MG63 (cell line): ENCODE results near the gene BUD23. TPM values are rescaled to one million over a fixed set of nuclear protein-coding genes. Genes with fewer than 3 reads are reported as not detected.

ENCODE experiments used
- DNase-seq: peaks from one replicate; pipeline ENCODE4 v3.0.0-alpha.2; 2020
- H3K27me3 ChIP-seq: fragments of 250-450 bp; sonication (Bioruptor Pico); 2 replicates; pipeline ENCODE4 v1.5.1; 2020; ENCODE audit warnings: mild to moderate bottlenecking, moderate library complexity
- H3K36me3 ChIP-seq: fragments of 250-450 bp; sonication (Bioruptor Pico); 2 replicates; pipeline ENCODE4 v1.5.1; 2020; ENCODE audit warnings: mild to moderate bottlenecking, moderate library complexity
- H3K4me3 ChIP-seq: fragments of 250-450 bp; sonication (Bioruptor Pico); 2 replicates; pipeline ENCODE4 v1.5.1; 2020; ENCODE audit warnings: mild to moderate bottlenecking, moderate library complexity
- H3K9me3 ChIP-seq: fragments of 250-450 bp; sonication (Bioruptor Pico); 2 replicates; pipeline ENCODE4 v1.5.1; 2020; ENCODE audit warnings: mild to moderate bottlenecking, moderate library complexity
- total RNA-seq: library from RNA; depleted of rRNA; stranded (reverse); fragments of >200 nt; shearing (Covaris generic); gene quantifications from 2 replicates; pipeline ENCODE4 v1.2.3, GENCODE V29; 2014; ENCODE audit warnings: low replicate concordance

The BUD23 gene
- total RNA-seq, 1 experiment from 2014 or later, result 104 TPM

GRCh38 chr7:73683788-73684693, 644 bp downstream of the BUD23 start:
- no peaks in the 10 kb centered on the region for H3K9me3 ChIP-seq
- no peaks in the 10 kb centered on the region; the same call in 1 of the 2 replicates for H3K36me3 ChIP-seq
- H3K4me3 ChIP-seq, result peak overlapping the region; percentile 84
- no peak for DNase-seq
- H3K27me3 ChIP-seq, result no peaks in the 10 kb centered on the region

GRCh38 chr7:73685311-73685710, 1.9 kb downstream of the BUD23 start:
- Histone ChIP-seq H3K4me3 (no peak overlapping the region), H3K36me3 (no peaks in the 10 kb centered on the region; the same call in none of the 2 replicates), H3K9me3 (no peaks in the 10 kb centered on the region), H3K27me3 (no peaks in the 10 kb centered on the region)
- no peak for DNase-seq

- DNase-seq, result no peak
- Histone ChIP-seq H3K36me3 (peaks cover 2% of the 10 kb centered on the region), H3K9me3 (no peaks in the 10 kb centered on the region), H3K4me3 (no peak overlapping the region), H3K27me3 (no peaks in the 10 kb centered on the region)
Observed at GRCh38 chr7:73688288-73688687, 4.9 kb downstream of the BUD23 start.

GRCh38 chr7:73690646-73691045, 7.2 kb downstream of the BUD23 start:
- DNase-seq, result no peak
- Histone ChIP-seq H3K27me3 (no peaks in the 10 kb centered on the region), H3K4me3 (no peak overlapping the region), H3K36me3 (peaks cover 2% of the 10 kb centered on the region), H3K9me3 (no peaks in the 10 kb centered on the region)

GRCh38 chr7:73696372-73696771, 13.0 kb downstream of the BUD23 start:
- no peak for DNase-seq
- H3K4me3 ChIP-seq, result no peak overlapping the region
- peaks cover 2% of the 10 kb centered on the region for H3K36me3 ChIP-seq
- H3K9me3 ChIP-seq, result no peaks in the 10 kb centered on the region
- H3K27me3 ChIP-seq, result no peaks in the 10 kb centered on the region

- H3K27me3 ChIP-seq, result no peaks in the 10 kb centered on the region
- no peak overlapping the region for H3K4me3 ChIP-seq
- H3K9me3 ChIP-seq, result no peaks in the 10 kb centered on the region
- no peaks in the 10 kb centered on the region; the same call in 1 of the 2 replicates for H3K36me3 ChIP-seq
- DNase-seq, result no peak
Observed at GRCh38 chr7:73698410-73698809, 15.0 kb downstream of the BUD23 start.

GRCh38 chr7:73699370-73700068, 16.1 kb downstream of the BUD23 start:
- Histone ChIP-seq H3K4me3 (no peak overlapping the region), H3K27me3 (no peaks in the 10 kb centered on the region), H3K36me3 (no peaks in the 10 kb centered on the region), H3K9me3 (no peaks in the 10 kb centered on the region)
- no peak for DNase-seq

GRCh38 chr7:73700069-73700423, 16.6 kb downstream of the BUD23 start:
- Histone ChIP-seq H3K4me3 (no peak overlapping the region), H3K27me3 (no peaks in the 10 kb centered on the region), H3K36me3 (no peaks in the 10 kb centered on the region), H3K9me3 (no peaks in the 10 kb centered on the region)
- DNase-seq, result no peak

GRCh38 chr7:73700581-73701134, 17.3 kb downstream of the BUD23 start:
- H3K4me3 ChIP-seq, result no peak overlapping the region
- no peak for DNase-seq
- H3K27me3 ChIP-seq, result no peaks in the 10 kb centered on the region
- no peaks in the 10 kb centered on the region for H3K9me3 ChIP-seq
- no peaks in the 10 kb centered on the region for H3K36me3 ChIP-seq

GRCh38 chr7:73701357-73701995, 18.1 kb downstream of the BUD23 start:
- Histone ChIP-seq H3K27me3 (no peaks in the 10 kb centered on the region), H3K36me3 (no peaks in the 10 kb centered on the region), H3K4me3 (no peak overlapping the region), H3K9me3 (no peaks in the 10 kb centered on the region)
- no peak for DNase-seq

- no peaks in the 10 kb centered on the region for H3K27me3 ChIP-seq
- H3K4me3 ChIP-seq, result no peak overlapping the region
- DNase-seq, result no peak
- H3K9me3 ChIP-seq, result no peaks in the 10 kb centered on the region
- no peaks in the 10 kb centered on the region for H3K36me3 ChIP-seq
Observed at GRCh38 chr7:73702226-73702625, 18.8 kb downstream of the BUD23 start.

GRCh38 chr7:73702665-73703064, 19.3 kb downstream of the BUD23 start:
- Histone ChIP-seq H3K36me3 (no peaks in the 10 kb centered on the region), H3K9me3 (no peaks in the 10 kb centered on the region), H3K4me3 (no peak overlapping the region), H3K27me3 (no peaks in the 10 kb centered on the region)
- no peak for DNase-seq

GRCh38 chr7:73703225-73703624, 19.8 kb downstream of the BUD23 start:
- no peaks in the 10 kb centered on the region for H3K27me3 ChIP-seq
- no peaks in the 10 kb centered on the region for H3K36me3 ChIP-seq
- DNase-seq, result no peak
- H3K9me3 ChIP-seq, result no peaks in the 10 kb centered on the region
- H3K4me3 ChIP-seq, result no peak overlapping the region

GRCh38 chr7:73703757-73704639, 20.6 kb downstream of the BUD23 start:
- no peak for DNase-seq
- no peaks in the 10 kb centered on the region for H3K9me3 ChIP-seq
- H3K4me3 ChIP-seq, result no peak overlapping the region
- no peaks in the 10 kb centered on the region for H3K27me3 ChIP-seq
- H3K36me3 ChIP-seq, result no peaks in the 10 kb centered on the region

- Histone ChIP-seq H3K4me3 (no peak overlapping the region), H3K27me3 (no peaks in the 10 kb centered on the region), H3K9me3 (no peaks in the 10 kb centered on the region), H3K36me3 (no peaks in the 10 kb centered on the region)
- no peak for DNase-seq
Observed at GRCh38 chr7:73704640-73705550, 21.5 kb downstream of the BUD23 start.
